Mammary epithelial cell (primary cell): ENCODE measurements around the gene XPO5.

Experiments used
- EZH2 ChIP-seq: IDR thresholded peaks from 2 replicates; pipeline ENCODE4 v1.6.1; 2012; ENCODE audit warnings: low read length, inconsistent platforms, borderline replicate concordance
- TF ChIP-seq, protein P1 (sequence below), 2 donors: IDR thresholded peaks in 1 of 2; conservative IDR thresholded peaks in 1 of 2; 2 replicates each; pipeline ENCODE4 v1.5.1; 2011 to 2012; ENCODE audit warnings: inconsistent platforms in 2 of 2, low read length in 2 of 2, mild to moderate bottlenecking in 2 of 2, control low read depth in 1 of 2, low read depth in 1 of 2; ENCODE audit not compliant: insufficient read depth in 1 of 2; ENCODE audit errors: extremely low read depth in 1 of 2

DNA sequence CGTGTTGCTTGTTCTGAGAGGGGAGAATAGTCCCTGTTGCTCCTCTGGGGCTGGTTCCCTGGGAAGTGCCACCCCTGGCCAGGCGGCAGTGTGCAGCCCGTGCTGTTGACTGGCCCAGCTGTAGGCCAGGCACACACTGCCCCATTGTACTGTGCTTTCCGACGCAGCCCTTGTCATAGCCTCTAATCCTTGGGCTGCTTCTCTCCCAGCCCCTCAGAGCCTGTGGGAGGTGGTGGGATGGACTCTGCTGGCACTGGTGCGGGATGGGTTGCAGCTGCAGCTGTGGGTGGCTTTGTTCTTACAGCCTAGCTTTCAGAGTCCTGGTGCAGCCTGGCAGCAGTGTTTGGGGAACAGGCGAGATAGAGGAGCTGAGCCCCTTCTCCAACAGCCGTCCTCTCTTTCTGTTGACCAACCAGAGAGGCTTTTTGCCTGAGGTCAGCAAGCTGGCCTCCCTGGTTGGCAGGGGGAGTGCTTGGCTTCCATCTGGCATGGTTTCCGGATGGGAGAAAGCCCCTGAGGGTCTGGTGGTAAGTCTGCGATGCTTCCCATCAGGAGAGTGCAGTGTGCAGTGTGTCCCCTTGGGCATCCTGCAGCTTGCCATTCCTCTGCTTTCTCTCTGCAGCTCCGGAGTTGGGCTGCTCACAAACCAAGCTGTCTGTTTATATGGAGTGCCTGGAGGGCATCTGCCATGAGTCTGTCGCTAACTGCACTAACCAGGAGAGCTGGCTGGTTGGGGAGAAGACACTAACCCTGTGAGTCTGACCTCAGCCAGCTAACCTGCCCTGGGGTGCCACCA is 86.4 kb downstream of the XPO5 start:
- TF ChIP-seq, protein P1, sequence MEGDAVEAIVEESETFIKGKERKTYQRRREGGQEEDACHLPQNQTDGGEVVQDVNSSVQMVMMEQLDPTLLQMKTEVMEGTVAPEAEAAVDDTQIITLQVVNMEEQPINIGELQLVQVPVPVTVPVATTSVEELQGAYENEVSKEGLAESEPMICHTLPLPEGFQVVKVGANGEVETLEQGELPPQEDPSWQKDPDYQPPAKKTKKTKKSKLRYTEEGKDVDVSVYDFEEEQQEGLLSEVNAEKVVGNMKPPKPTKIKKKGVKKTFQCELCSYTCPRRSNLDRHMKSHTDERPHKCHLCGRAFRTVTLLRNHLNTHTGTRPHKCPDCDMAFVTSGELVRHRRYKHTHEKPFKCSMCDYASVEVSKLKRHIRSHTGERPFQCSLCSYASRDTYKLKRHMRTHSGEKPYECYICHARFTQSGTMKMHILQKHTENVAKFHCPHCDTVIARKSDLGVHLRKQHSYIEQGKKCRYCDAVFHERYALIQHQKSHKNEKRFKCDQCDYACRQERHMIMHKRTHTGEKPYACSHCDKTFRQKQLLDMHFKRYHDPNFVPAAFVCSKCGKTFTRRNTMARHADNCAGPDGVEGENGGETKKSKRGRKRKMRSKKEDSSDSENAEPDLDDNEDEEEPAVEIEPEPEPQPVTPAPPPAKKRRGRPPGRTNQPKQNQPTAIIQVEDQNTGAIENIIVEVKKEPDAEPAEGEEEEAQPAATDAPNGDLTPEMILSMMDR (conservative IDR thresholded peaks at IDR 0.05 in 1 of 2, IDR thresholded peaks at IDR 0.05 in 1 of 2; ENCODE audit: extremely low read depth in 1 of 2, insufficient read depth in 1 of 2, low read depth in 1 of 2, low read length in 2 of 2): no peak
- no peak for TF ChIP-seq EZH2
